H9 (cell line): ENCODE results near the gene RADX. TPM values are rescaled to one million over a fixed set of nuclear protein-coding genes. Genes with fewer than 3 reads are reported as not detected.

Source experiments
- DNase-seq: peaks from one replicate; pipeline ENCODE4 v3.0.0-alpha.2; 2017
- H2AFZ ChIP-seq: one replicate; pipeline ENCODE4 v1.6.1; 2013; ENCODE audit warnings: mild to moderate bottlenecking, low read length, control low read depth, moderate library complexity
- H2AK5ac ChIP-seq: 2 replicates; pipeline ENCODE4 v1.6.1; 2013; ENCODE audit warnings: low read length, control low read depth, mixed read lengths; ENCODE audit not compliant: insufficient read length
- H2BK120ac ChIP-seq: one replicate; pipeline ENCODE4 v1.6.1; 2013; ENCODE audit warnings: low read depth, mild to moderate bottlenecking, low read length, control low read depth, inconsistent platforms; ENCODE audit not compliant: poor library complexity, severe bottlenecking
- H2BK12ac ChIP-seq: 2 replicates; pipeline ENCODE4 v1.6.1; 2013; ENCODE audit warnings: low read length, control low read depth, mixed read lengths, low read depth; ENCODE audit not compliant: insufficient read length
- H2BK15ac ChIP-seq: 2 replicates; pipeline ENCODE4 v1.6.1; 2013; ENCODE audit warnings: low read depth, low read length, control low read depth
- H2BK20ac ChIP-seq: one replicate; pipeline ENCODE4 v1.6.1; 2013; ENCODE audit warnings: low read depth, mild to moderate bottlenecking, low read length, control low read depth, inconsistent platforms; ENCODE audit not compliant: poor library complexity, severe bottlenecking
- H2BK5ac ChIP-seq: 2 replicates; pipeline ENCODE4 v1.6.1; 2013; ENCODE audit warnings: low read length, control low read depth, mixed read lengths; ENCODE audit not compliant: insufficient read length
- H3K14ac ChIP-seq: 2 replicates; pipeline ENCODE4 v1.6.1; 2013; ENCODE audit warnings: low read length, control low read depth; ENCODE audit not compliant: insufficient read depth
- H3K18ac ChIP-seq: 2 replicates; pipeline ENCODE4 v1.6.1; 2013; ENCODE audit warnings: low read depth, mild to moderate bottlenecking, mixed read lengths, low read length, control low read depth; ENCODE audit not compliant: insufficient read length
- H3K23ac ChIP-seq: 2 replicates; pipeline ENCODE4 v1.6.1; 2013; ENCODE audit warnings: low read length, control low read depth, mixed read lengths, low read depth; ENCODE audit not compliant: insufficient read length
- H3K23me2 ChIP-seq: 2 replicates; pipeline ENCODE4 v1.6.1; 2013; ENCODE audit warnings: low read depth, mild to moderate bottlenecking, mixed read lengths, low read length, control low read depth; ENCODE audit not compliant: insufficient read length, poor library complexity, severe bottlenecking
- H3K27ac ChIP-seq: 2 replicates; pipeline ENCODE4 v1.5.1; 2013; ENCODE audit warnings: low read length, control low read depth, mixed read lengths, low read depth; ENCODE audit not compliant: insufficient read length
- H3K27me3 ChIP-seq: 2 replicates; pipeline ENCODE4 v1.6.1; 2013; ENCODE audit warnings: low read length, control low read depth, inconsistent platforms; ENCODE audit not compliant: insufficient read depth
- H3K4ac ChIP-seq: 2 replicates; pipeline ENCODE4 v1.6.1; 2013; ENCODE audit warnings: low read depth, mild to moderate bottlenecking, control low read depth, inconsistent platforms, low read length, moderate library complexity
- H3K4me1 ChIP-seq: 2 replicates; pipeline ENCODE4 v1.6.1; 2013; ENCODE audit warnings: low read length, control low read depth, inconsistent platforms; ENCODE audit not compliant: insufficient read depth
- H3K4me2 ChIP-seq: 2 replicates; pipeline ENCODE4 v1.6.1; 2013; ENCODE audit warnings: low read length, control low read depth, mixed read lengths; ENCODE audit not compliant: insufficient read length, insufficient read depth
- H3K56ac ChIP-seq: 2 replicates; pipeline ENCODE4 v1.6.1; 2013; ENCODE audit warnings: low read depth, mild to moderate bottlenecking, mixed read lengths, low read length, control low read depth; ENCODE audit not compliant: insufficient read length
- H3K79me1 ChIP-seq: 2 replicates; pipeline ENCODE4 v1.6.1; 2013; ENCODE audit warnings: low read depth, mild to moderate bottlenecking, moderate library complexity, low read length, control low read depth, inconsistent platforms; ENCODE audit not compliant: insufficient read depth, poor library complexity, severe bottlenecking
- H3K79me2 ChIP-seq: 2 replicates; pipeline ENCODE4 v1.6.1; 2013; ENCODE audit warnings: low read length, control low read depth, inconsistent platforms; ENCODE audit not compliant: insufficient read depth
- H3K9ac ChIP-seq: 2 replicates; pipeline ENCODE4 v1.6.1; 2013; ENCODE audit warnings: low read length, control low read depth, mixed read lengths; ENCODE audit not compliant: insufficient read length; ENCODE audit errors: extremely low read depth
- H3K9me3 ChIP-seq: one replicate; pipeline ENCODE4 v1.6.1; 2013; ENCODE audit warnings: low read depth, low read length, inconsistent platforms; ENCODE audit not compliant: control insufficient read depth
- H3T11ph ChIP-seq: one replicate; pipeline ENCODE4 v1.6.1; 2013; ENCODE audit warnings: mild to moderate bottlenecking, low read length, control low read depth, inconsistent platforms
- H4K20me1 ChIP-seq: one replicate; pipeline ENCODE4 v1.6.1; 2013; ENCODE audit not compliant: control insufficient read depth, insufficient read length, insufficient read depth
- H4K5ac ChIP-seq: 2 replicates; pipeline ENCODE4 v1.6.1; 2013; ENCODE audit warnings: low read depth, mild to moderate bottlenecking, mixed read lengths, low read length, control low read depth; ENCODE audit not compliant: insufficient read length
- H4K8ac ChIP-seq: replicated peaks from 2 replicates; pipeline ENCODE4 v1.6.1; 2013; ENCODE audit warnings: low read length, control low read depth, mixed read lengths, low read depth; ENCODE audit not compliant: insufficient read length
- H4K91ac ChIP-seq: 2 replicates; pipeline ENCODE4 v1.6.1; 2013; ENCODE audit warnings: low read depth, mild to moderate bottlenecking, moderate library complexity, mixed read lengths, low read length, control low read depth; ENCODE audit not compliant: insufficient read length
- H3K27ac Mint-ChIP-seq, 3 experiments: 2 replicates in 2 of 3; 3 replicates in 1 of 3; pipeline ENCODE4 v1.8.0; 2020 to 2021; ENCODE audit warnings: mixed read lengths in 3 of 3, mild to moderate bottlenecking in 1 of 3, moderate library complexity in 1 of 3
- H3K27me3 Mint-ChIP-seq: 2 replicates; pipeline ENCODE4 v1.8.0; 2021; ENCODE audit warnings: low read depth, mild to moderate bottlenecking, moderate library complexity, mixed read lengths
- H3K36me3 Mint-ChIP-seq, 3 experiments: 2 replicates in 2 of 3; 3 replicates in 1 of 3; pipeline ENCODE4 v1.8.0; 2020 to 2021; ENCODE audit warnings: low read depth in 3 of 3, mixed read lengths in 3 of 3; ENCODE audit not compliant: insufficient read depth in 1 of 3
- H3K4me1 Mint-ChIP-seq, 2 experiments: 2 replicates each; pipeline ENCODE4 v1.8.0; 2020; ENCODE audit warnings: mixed read lengths in 2 of 2
- H3K4me3 Mint-ChIP-seq, 2 experiments: 2 replicates in 1 of 2; 3 replicates in 1 of 2; pipeline ENCODE4 v1.8.0; 2020 to 2021; ENCODE audit warnings: mild to moderate bottlenecking in 2 of 2, mixed read lengths in 2 of 2, moderate library complexity in 1 of 2
- H3K9me3 Mint-ChIP-seq, 2 experiments: 2 replicates in 1 of 2; 3 replicates in 1 of 2; pipeline ENCODE4 v1.8.0; 2020; ENCODE audit warnings: mild to moderate bottlenecking in 2 of 2, mixed read lengths in 2 of 2, moderate library complexity in 1 of 2
- CTCF ChIP-seq: fragments of 200-600 bp; sonication (generic); conservative IDR thresholded peaks from 3 replicates; pipeline ENCODE4 v1.8.0; 2021; ENCODE audit warnings: antibody characterized with exemption, mild to moderate bottlenecking
- WGBS: extraction: QIAGEN DNeasy Blood & Tissue Kit; methylation state at CpG from one replicate; pipeline ENCODE4 v1.1.7; 2013; ENCODE audit warnings: missing lambda C conversion rate, low lambda C conversion rate, mixed read lengths; ENCODE audit not compliant: insufficient read length; ENCODE audit errors: extremely low coverage; 5-methylcytosine and 5-hydroxymethylcytosine counted together
- total RNA-seq: library from RNA; stranded (reverse); gene quantifications from 2 replicates; pipeline ENCODE4 v1.2.1, GENCODE V29; 2021

RADX gene
- total RNA-seq, 1 experiment from 2014 or later = 1.5 TPM

DNA sequence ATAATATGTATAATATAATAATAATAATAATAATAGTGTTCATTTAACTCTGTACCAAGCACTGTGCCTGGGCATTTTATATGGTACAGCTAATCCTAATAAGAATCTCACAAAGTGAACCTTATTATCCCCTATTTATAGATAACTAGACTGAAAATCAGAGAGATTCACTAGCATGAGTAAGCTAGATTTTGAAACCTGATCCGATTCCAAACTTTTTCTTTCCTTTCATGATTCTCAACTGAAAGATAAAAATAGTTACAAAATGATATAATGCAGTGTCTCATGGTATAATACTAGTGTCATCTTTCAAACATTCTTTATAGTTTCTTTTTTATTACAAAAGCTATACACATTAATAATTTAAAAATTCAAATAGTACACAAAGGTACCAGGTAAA lies 58.9 kb downstream of the RADX start:
- no peak for TF ChIP-seq CTCF
- Histone ChIP-seq H3K27ac (no peak overlapping the region), H3K18ac (no peak overlapping the region), H2AK5ac (no peak overlapping the region), H4K5ac (no peak overlapping the region), H2AFZ (no peak overlapping the region), H3K27me3 (no peaks in the 10 kb centered on the region), H3K79me2 (no peaks in the 10 kb centered on the region), H3T11ph (no peak overlapping the region), H3K79me1 (no peaks in the 10 kb centered on the region), H2BK20ac (no peak overlapping the region), H3K23me2 (no peaks in the 10 kb centered on the region), H4K8ac (no peak overlapping the region), H3K4ac (no peak overlapping the region), H2BK120ac (no peak overlapping the region), H3K23ac (no peak overlapping the region), H3K4me2 (no peak overlapping the region), H3K14ac (no peak overlapping the region), H3K9ac (no peak overlapping the region), H3K4me1 (no peaks in the 10 kb centered on the region), H3K56ac (no peak overlapping the region), H4K20me1 (no peaks in the 10 kb centered on the region), H4K91ac (no peak overlapping the region), H2BK5ac (no peak overlapping the region), H2BK15ac (no peak overlapping the region), H2BK12ac (no peak overlapping the region), H3K9me3 (no peaks in the 10 kb centered on the region)
- Mint-ChIP-seq H3K36me3 (no peaks in the 10 kb centered on the region; a peak in 1 of 7 replicates), H3K27me3 (no peaks in the 10 kb centered on the region), H3K4me3 (no peak overlapping the region), H3K4me1 (peaks cover 3 to 7% of the 10 kb centered on the region in 2 experiments; a peak in 1 of 4 replicates), H3K9me3 (peaks cover 0 to 33% of the 10 kb centered on the region in 2 experiments; a peak in 2 of 5 replicates), H3K27ac (no peak overlapping the region)
- WGBS = no CpG with 5 or more reads among the region's 1 CpG
- no peak for DNase-seq
